ENCODE measurements around the gene AVEN.

AVEN gene

DNA sequence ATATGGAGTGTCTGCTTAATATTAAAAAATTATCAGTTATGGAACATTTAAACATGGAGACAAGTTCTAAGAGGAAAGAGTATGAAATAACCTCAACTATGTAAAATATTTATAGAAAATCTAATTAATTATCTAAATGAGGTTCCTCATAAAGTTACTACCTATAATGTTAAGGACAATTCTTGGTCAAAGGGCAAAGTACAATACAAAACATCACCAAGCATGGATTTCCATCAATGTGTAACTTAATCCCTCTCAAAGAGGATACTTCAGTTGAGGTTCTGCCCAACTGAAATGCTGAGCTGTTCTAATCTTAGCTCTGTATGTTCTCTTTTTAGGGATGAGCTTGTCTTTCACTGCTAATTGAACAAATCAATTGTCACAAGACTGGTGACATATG lies 126.7 kb downstream of the AVEN start:
- no peak for DNase-seq
- H3K36me3 ChIP-seq: no peaks in the 10 kb centered on the region
- H3K27ac ChIP-seq: no peak overlapping the region
- peaks cover 0 to 25% (median 2%) of the 10 kb centered on the region in 4 donors for H3K4me1 ChIP-seq
- intact Hi-C loops (cut with DNase I; ENCODE audit: low total_unique reads): no loop called here
- H3K27me3 ChIP-seq: no peaks in the 10 kb centered on the region
- H3K4me3 ChIP-seq: no peak overlapping the region
- H3K9me3 ChIP-seq: no peaks in the 10 kb centered on the region
- TF ChIP-seq CTCF (IDR thresholded peaks at IDR 0.05): no peak

GRCh38 chr15:33910741-33911140 lies 128.3 kb downstream of the AVEN start:
- H3K27ac ChIP-seq: no peak overlapping the region
- TF ChIP-seq CTCF (IDR thresholded peaks at IDR 0.05): no peak
- no peaks in the 10 kb centered on the region for H3K9me3 ChIP-seq

DNA sequence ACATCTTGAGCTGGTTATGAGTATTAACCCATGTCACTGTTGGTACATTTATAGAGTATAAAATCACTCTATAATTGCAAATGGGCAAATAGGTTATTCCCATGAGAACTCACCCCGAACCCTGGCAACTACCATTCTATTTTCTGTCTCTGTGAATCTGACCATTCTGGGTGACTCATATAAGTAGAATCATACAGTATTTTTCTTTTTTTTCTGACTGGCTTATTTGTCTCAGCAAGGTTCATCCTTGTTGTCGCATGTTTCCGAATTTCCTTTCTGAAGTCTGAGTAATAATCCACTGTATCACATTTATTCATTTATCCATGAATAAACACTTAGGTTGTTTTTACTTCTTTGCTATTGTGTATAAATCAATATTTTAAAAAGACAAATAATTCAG lies 130.6 kb downstream of the AVEN start:
- intact Hi-C loops (cut with DNase I; ENCODE audit: low total_unique reads): no loop called here
- H3K36me3 ChIP-seq: no peaks in the 10 kb centered on the region
- peaks cover 0 to 29% (median 0%) of the 10 kb centered on the region in 4 donors for H3K4me1 ChIP-seq
- no peak for TF ChIP-seq CTCF (IDR thresholded peaks at IDR 0.05)
- no peaks in the 10 kb centered on the region for H3K9me3 ChIP-seq
- H3K4me3 ChIP-seq: no peak overlapping the region
- no peak overlapping the region for H3K27ac ChIP-seq
- DNase-seq: no peak
- H3K27me3 ChIP-seq: no peaks in the 10 kb centered on the region

More at GRCh38 chr15:33910741-33911140, 128.3 kb downstream of the AVEN start:
- H3K36me3 ChIP-seq: no peaks in the 10 kb centered on the region
- no peak for DNase-seq
- intact Hi-C loops (cut with DNase I; ENCODE audit: low total_unique reads): no loop called here
- H3K4me3 ChIP-seq: no peak overlapping the region
- H3K27me3 ChIP-seq: no peaks in the 10 kb centered on the region
- peaks cover 0 to 29% (median 1%) of the 10 kb centered on the region in 4 donors for H3K4me1 ChIP-seq

DNA sequence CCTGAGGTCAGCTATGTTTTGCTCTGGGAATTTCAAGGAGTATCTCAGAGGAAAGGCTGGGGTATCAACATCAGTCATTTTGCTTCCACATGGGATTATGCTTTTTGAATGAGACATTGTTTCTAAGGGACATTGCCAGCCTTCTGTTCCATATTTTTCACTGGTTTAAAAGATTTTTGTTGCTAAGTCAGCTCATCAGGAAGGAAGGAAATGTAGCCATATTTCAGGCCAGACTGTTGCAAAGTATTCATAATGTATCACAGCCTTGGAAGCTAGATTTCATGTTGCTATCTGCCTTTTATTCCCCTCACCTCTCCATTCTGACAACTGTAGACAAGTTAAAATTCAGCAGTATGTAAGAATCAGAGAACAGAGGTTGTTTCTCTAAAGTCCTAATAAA lies 131.7 kb downstream of the AVEN start:
- H3K4me3 ChIP-seq: no peak overlapping the region
- DNase-seq: no peak
- no peaks in the 10 kb centered on the region for H3K36me3 ChIP-seq
- TF ChIP-seq CTCF (IDR thresholded peaks at IDR 0.05): no peak
- no peaks in the 10 kb centered on the region for H3K9me3 ChIP-seq
- intact Hi-C loops (cut with DNase I; ENCODE audit: low total_unique reads): no loop called here
- H3K27ac ChIP-seq: no peak overlapping the region
- H3K4me1 ChIP-seq: peaks cover 0 to 29% (median 0%) of the 10 kb centered on the region in 4 donors
- H3K27me3 ChIP-seq: no peaks in the 10 kb centered on the region

DNA sequence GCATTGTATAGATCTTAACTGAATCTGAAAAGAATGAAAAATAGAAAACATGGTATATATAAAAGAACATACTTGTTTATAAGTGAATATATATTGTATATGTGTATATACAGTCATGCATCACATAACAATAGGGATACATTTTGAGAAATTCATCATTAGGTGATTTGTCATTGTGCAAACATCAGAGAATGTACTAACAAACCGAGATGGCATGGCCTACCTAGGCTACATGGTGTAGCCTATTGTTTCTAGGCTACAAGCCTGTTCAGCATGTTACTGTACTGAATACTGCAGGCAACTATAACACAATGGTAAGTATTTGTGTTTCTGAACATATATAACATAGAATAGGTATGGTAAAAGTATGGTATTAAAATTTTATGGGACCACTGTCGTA lies 135.3 kb downstream of the AVEN start:
- no peak for TF ChIP-seq CTCF (IDR thresholded peaks at IDR 0.05)
- DNase-seq: no peak
- Histone ChIP-seq H3K27me3 (no peaks in the 10 kb centered on the region), H3K4me3 (no peak overlapping the region), H3K27ac (no peak overlapping the region), H3K4me1 (peaks cover 0 to 13% (median 0%) of the 10 kb centered on the region in 4 donors), H3K9me3 (no peaks in the 10 kb centered on the region), H3K36me3 (no peaks in the 10 kb centered on the region)
- intact Hi-C loops (cut with DNase I; ENCODE audit: low total_unique reads): no loop called here

GRCh38 chr15:33902043-33902442 lies 137.0 kb downstream of the AVEN start:
- peaks cover 0 to 1% (median 0%) of the 10 kb centered on the region in 4 donors for H3K4me1 ChIP-seq
- DNase-seq: no peak
- no peak overlapping the region for H3K27ac ChIP-seq
- H3K9me3 ChIP-seq: no peaks in the 10 kb centered on the region
- TF ChIP-seq CTCF (IDR thresholded peaks at IDR 0.05): no peak
- no peak overlapping the region for H3K4me3 ChIP-seq
- intact Hi-C loops (cut with DNase I; ENCODE audit: low total_unique reads): no loop called here
- H3K27me3 ChIP-seq: no peaks in the 10 kb centered on the region
- no peaks in the 10 kb centered on the region for H3K36me3 ChIP-seq

Measured in tibial artery (tissue), 4 donors.